NCI-H510A treated with DMSO at 0.1 percent for 48 hours (cell line): ENCODE data around the gene VAPA.

Experiments used
- DNase-seq: peaks from one replicate; lab custom pipeline; 2025; lab: John Stamatoyannopoulos, UW

VAPA gene

GRCh38 chr18:9974279-9974915 lies 60.6 kb downstream of the VAPA start:
- no peak for DNase-seq

- no peak for DNase-seq
These were observed 61.8 kb downstream of the VAPA start for GRCh38 chr18:9975658-9976057.

DNA sequence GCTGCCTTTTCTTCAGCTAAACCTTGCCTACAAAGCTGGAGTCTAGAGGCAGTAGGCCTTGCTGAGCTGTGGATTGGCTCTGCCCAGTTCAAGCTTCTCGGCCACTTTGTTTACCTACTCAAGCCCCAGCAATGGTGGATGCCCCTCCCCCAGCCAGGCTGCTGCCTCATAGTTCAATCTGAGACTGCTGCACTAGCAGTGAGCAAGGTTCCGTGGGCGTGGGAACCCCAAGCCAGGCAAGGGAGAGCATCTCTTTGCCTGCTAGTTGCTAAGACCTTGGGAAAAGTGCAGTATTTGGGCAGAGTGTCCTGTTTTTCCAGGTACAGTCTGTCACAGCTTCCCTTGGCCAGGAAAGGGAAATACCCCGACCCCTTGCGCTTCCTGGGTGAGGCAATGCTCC lies 68.9 kb downstream of the VAPA start:
- no peak for DNase-seq

GRCh38 chr18:9984080-9984479 lies 70.3 kb downstream of the VAPA start:
- DNase-seq: no peak

DNA sequence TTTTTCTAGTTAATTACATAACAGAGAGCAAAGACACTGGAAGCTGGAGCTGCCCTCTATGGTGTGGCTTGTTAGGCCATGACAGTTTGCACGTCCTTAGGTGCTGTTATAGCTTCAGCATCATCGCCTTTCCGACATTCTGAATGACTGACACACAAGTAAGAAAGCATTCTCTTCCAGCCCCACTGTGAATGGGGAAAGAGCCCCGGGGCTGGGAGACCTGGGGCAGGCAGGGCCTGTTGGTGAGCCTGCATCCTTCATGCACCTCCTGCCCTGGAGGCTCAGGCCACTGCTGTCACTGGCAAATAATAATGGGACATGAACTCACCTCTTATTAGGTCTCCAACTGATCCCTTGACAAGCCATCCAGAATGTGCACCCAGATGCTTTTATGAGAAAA lies 71.8 kb downstream of the VAPA start:
- no peak for DNase-seq

DNA sequence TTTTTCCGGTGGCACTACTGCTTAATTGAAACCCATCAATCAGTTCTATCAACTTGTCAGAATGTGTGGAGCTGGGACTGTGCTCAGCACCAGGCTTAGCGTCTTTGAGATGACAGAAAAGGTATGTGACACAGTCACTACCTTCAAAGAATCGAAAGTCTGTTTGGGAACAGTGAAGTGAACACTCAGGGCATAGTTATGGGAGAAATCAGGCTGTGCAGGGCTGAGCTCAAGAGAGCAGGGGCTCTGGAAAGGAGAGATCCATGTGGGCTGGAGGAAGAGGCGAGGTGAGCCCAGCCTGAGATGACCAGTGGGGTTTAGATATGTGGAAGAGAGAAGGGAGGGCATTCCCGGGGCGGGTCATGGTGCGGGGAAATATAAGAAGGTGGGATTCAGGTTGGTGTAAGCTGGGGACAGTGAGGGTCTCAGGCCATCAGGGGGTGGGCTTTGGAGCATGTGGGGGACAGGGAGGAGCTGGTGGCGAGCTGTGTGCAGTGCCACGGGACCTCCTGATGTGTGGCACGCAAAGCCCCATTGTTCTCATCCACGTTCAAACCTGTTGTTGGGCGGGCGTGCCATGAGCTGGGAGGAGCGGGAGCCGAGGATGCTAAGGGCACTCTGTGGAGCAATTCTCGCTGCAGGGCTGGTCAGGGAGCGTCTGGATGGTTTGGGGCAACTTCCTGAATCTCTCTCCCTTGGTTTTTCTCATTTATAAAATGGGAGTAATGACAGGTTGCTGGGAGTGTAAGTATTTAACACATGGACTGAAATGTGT lies 72.5 kb downstream of the VAPA start:
- DNase-seq: no peak

GRCh38 chr18:9987345-9987744 lies 73.5 kb downstream of the VAPA start:
- no peak for DNase-seq

- DNase-seq: no peak
These were observed 74.1 kb downstream of the VAPA start for GRCh38 chr18:9987931-9988330.

GRCh38 chr18:9988665-9989064 lies 74.8 kb downstream of the VAPA start:
- DNase-seq: no peak

DNA sequence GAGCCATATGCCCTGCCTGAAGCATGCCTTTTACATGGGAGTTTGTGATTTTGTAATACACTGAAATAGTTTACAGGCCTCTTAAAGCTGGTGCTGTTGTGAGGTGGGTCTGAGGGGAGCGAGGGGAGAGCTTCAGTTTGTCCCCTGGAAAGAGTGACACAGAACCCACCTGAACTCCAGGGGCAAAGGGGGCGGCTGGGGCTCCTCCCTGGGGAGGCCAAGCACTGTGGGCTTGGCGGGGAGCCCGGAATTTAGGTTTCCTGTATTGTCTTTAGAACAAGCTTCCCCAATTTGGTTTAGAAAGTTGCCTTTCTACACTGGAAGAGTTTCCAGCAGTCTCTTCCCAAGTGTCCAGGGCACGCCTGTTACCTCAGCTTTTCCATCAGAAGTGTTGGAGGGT lies 75.7 kb downstream of the VAPA start:
- no peak for DNase-seq

DNA sequence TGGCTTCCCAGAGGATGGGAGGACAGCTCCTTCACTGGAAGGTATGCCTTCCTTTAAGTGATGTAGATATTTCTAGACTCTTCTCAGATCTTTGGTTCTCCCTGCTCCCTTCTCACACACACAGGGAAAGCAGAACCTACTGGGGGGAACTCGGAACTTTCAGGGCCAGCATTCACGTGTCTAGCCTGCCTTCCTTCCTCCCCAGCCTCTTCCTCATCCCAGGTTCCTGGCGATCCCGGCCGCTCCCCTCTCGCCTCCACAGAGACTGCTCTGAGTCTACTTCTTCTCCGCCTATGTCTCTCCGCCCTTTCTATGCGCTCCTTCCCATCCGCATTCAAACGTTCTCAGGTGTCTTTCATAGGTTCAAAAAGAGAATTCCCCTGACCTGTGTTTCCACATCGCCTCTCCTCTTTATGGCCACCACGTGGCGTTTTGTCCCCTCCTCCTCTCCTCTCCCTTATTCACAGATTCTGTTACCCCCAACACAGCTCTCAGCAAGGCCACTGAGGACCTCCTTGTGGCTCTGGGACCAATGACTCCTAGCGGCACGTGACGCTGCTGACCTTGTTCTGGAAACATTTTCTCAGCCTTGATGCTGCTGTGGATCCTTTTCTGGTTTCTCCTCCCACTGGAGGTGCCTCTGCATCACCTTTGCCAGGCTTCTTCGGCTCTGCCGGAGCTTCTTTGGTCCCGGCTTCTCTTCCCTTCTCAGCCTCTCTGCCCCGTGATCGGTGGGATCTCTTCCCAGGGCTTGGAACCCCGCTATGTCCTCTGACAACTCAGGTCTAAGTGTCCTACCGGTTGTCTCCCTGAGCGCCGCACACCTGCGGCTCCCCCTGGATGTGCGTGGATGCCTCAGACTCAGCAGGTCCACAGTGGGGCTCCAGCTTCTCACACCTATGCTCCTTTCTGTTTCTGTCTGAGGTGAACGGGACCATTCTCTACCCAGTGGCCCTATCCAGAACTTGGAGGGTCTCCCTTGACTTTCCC lies 77.5 kb downstream of the VAPA start:
- no peak for DNase-seq

DNA sequence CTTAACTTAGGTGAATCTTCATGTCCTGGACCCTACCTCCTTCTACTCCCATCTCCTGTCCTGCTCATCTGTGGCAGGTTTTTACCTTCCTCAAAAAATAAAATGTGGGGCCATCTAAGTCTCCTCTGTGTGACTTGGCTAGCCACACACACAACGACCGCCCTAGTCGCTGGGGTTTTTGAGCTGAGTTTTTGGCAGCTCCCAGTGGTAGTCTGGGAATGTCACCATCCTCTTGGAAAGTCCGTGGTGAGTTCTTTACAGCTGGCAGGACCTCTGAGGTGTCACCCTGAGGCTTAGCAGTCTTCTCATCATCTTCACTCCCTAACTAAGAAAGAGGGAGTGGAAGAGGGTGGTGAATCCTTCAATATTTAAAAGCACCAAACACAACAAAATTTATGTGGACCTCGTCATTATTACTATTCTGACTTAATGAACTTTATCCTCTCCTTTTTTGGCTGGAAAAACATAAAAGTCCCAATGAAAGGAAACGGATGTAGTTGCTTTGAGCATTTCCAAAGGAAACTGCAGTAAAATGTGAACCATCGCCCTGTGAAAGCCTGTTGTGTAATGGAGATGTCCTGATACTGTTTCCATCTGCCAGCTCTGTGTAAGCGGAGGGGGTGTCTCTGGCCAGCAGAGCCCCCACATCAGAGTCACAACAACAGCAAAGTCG lies 78.6 kb downstream of the VAPA start:
- no peak for DNase-seq

DNA sequence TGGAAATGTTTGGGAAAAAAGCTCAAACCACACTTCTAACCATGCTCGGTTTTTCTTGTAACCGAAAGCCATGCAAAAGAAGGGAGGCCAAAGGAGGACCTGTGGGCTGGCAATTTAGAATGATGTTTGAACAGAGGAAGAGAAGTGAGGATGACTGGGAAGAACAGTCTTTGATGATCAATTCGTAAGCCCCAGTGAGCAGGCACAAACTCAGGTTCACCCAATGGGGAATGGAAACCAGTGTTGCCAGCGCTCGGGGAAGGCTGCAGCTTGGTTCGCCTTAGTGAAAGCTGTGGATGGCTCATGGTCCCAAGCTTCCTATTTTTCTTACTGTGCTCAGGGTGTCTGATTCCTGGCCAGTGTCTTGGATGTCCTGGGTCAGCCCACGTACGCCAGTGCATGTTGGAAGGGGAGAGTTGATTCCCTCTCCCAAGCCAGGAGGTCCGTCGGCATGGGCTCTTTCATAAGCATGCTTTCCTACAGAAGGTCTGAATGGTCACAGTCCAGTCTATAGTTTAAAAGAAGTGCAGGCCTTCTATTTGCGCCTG lies 79.2 kb downstream of the VAPA start:
- no peak for DNase-seq

DNA sequence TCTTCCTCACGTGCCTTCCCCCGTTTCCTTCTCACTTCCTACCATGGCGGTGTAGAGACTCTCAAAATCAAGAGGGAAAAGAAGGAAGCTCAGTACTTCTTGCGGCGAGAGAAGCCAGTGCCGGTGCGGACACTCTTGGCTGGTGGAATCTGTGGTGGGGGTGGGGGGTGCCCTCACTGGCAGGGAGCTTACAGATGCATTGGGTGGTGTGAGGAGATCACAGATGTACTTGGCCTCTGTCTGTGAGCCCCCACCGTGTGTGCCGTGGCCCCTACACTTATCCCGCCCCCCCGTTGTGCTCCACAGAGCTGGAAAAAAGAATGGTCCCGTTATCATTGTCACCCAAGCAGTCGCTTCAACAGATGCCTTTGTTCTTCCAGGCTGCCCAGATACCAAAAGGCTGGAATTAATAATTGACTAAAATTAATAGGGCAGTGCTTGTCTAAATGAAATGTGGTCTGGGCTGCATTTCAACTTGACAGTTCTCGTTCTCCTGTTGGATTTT lies 79.8 kb downstream of the VAPA start:
- no peak for DNase-seq

DNA sequence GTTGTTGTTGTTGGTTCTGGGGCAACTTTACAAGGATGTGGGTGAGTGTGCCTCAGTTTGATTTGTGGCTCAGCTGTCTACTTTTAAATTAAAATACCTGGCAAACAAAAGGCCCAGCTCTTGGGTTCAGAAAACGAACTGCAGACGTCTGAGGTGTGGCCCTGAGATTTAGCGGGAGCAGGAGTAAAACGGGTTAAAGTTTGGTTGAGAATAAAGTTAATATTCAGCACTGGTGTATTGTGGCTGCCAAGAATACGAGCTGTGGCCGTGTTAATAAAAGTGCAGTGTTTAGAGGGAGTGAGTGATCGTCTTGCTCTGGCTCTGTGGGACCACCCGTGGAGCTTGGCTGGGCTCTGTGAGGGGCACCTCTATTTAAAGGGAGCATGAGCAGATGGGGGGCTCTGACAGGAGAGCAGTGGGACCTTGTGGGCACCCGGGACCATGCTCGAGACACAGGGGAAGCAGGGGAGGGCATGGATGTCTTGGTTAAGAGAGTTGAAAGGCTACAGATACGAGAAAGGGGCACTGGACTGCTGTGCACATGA lies 80.3 kb downstream of the VAPA start:
- DNase-seq: no peak

- no peak for DNase-seq
These were observed 81.0 kb downstream of the VAPA start for GRCh38 chr18:9994701-9995235.

DNA sequence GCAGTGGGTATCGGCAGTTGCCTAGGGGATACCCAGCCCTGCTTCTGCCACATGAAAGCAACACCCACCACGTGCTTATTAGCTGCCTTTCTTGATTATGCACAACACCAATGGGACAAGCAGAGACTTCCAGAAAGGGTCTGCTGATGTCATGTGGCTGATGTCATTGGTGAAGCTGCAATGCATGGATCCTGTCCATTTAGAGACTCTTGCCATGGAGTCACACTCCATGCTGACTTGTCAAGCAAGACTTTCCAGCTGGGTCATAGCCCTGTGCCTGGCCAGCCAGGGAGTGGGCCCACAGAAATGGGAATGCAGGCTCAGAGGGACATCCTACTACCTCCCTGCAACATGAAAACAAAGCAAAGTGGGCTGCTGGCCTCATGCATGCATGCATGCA lies 81.8 kb downstream of the VAPA start:
- no peak for DNase-seq

GRCh38 chr18:9996094-9996493 lies 82.3 kb downstream of the VAPA start:
- DNase-seq: no peak

- no peak for DNase-seq
These were observed 83.9 kb downstream of the VAPA start for GRCh38 chr18:9997711-9998110.

DNA sequence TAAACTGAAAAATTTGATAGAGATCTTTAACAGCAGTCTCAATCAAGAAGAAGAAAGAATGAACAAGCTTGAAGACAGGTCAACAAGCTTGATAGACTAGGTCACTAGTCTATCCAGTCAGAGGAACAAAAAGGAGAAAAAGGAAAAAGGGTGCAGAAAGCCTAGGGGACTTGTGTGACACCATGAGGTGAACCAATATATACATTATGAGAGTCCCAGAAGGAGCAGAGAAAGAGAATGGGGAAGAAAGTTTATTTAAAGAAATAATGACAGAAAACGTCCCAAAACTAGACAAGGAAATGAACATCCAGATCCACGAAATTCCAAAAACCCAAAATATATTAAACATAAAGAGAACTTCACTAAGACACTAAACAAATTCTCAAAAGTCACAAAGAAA lies 84.5 kb downstream of the VAPA start:
- DNase-seq: no peak

GRCh38 chr18:10002280-10002679 lies 88.5 kb downstream of the VAPA start:
- DNase-seq: no peak
